SJSA1 (cell line): ENCODE measurements around the gene CEP126. TPM values are rescaled to one million over a fixed set of nuclear protein-coding genes. Genes with fewer than 3 reads are reported as not detected.

Experiments
- DNase-seq, 2 experiments: peaks; one replicate each; pipeline ENCODE4 v3.0.0-alpha.2; 2015 to 2020; ENCODE audit warnings: low spot score in 2 of 2, low read depth in 1 of 2
- H3K27ac ChIP-seq: fragments of 250-450 bp; sonication (Bioruptor Pico); 2 replicates; pipeline ENCODE4 v1.5.1; 2020; ENCODE audit warnings: mild to moderate bottlenecking, moderate library complexity
- H3K27me3 ChIP-seq: fragments of 250-450 bp; sonication (Bioruptor Pico); replicated peaks from 2 replicates; pipeline ENCODE4 v1.5.1; 2020; ENCODE audit warnings: mild to moderate bottlenecking, moderate library complexity
- H3K36me3 ChIP-seq: fragments of 250-450 bp; sonication (Bioruptor Pico); 2 replicates; pipeline ENCODE4 v1.5.1; 2020; ENCODE audit warnings: mild to moderate bottlenecking
- H3K4me1 ChIP-seq: fragments of 250-450 bp; sonication (Bioruptor Pico); replicated peaks from 2 replicates; pipeline ENCODE4 v1.6.1; 2021; ENCODE audit warnings: mild to moderate bottlenecking
- H3K4me3 ChIP-seq: fragments of 250-450 bp; sonication (Bioruptor Pico); 2 replicates; pipeline ENCODE4 v1.5.1; 2020; ENCODE audit warnings: mild to moderate bottlenecking
- H3K9me3 ChIP-seq: fragments of 250-450 bp; sonication (Bioruptor Pico); replicated peaks from 2 replicates; pipeline ENCODE4 v1.5.1; 2020; ENCODE audit warnings: mild to moderate bottlenecking
- total RNA-seq: library from RNA; depleted of rRNA; stranded (reverse); fragments of >200 nt; shearing (Covaris generic); gene quantifications from 2 replicates; pipeline ENCODE4 v1.2.3, GENCODE V29; 2014; rRNA removed

The CEP126 gene, protein sequence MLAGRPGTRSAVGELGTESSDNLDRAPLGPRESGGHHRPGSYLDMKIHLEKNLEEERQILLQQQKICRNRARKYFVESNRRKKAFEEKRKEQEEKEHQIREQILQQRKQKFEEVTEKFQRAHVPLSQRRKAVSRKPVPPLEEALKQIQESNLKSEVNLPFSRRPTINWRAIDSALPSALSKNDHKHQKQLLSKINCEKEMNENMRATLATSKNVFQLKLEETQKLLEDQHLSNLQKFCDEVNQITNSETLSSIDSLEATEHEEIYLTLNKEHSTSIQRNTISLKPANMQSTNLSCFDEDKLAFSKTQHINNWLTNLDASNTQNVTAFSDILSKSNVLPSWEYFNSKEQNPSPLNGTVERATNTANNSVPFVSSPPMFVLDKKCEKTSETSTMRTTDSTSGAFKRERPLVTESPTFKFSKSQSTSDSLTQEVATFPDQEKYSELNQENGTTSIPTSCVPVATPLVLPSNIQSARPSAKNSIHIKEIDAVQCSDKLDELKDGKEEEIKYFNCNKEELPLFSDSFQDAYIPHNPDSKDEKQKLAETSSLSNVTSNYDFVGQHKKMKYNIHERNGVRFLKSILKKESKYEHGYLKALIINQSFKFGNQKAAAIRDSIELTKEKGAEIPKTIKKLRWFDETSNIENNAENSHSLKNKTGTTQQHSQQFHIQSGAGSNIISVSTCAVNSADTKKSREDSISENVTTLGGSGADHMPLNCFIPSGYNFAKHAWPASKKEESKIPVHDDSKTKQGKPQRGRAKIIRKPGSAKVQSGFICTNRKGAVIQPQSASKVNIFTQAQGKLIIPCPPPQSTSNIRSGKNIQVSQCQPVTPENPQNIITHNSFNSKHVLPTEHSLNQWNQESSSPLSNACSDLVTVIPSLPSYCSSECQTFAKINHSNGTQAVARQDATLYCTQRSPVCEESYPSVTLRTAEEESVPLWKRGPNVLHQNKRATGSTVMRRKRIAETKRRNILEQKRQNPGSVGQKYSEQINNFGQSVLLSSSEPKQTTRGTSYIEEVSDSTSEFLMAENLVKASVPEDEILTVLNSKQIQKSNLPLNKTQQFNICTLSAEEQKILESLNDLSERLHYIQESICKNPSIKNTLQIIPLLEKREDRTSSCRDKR
- total RNA-seq, result 0.21 and 0.28 TPM in 2 replicates

- no peaks in the 10 kb centered on the region for H3K27me3 ChIP-seq
- H3K4me3 ChIP-seq, result peak within 1 kb of the TSS; percentile 54
- peaks cover 12% of the 10 kb centered on the region for H3K4me1 ChIP-seq
- H3K27ac ChIP-seq, result peak within 1 kb of the TSS; percentile 59
- H3K36me3 ChIP-seq, result no peaks in the 10 kb centered on the region
- no peaks in the 10 kb centered on the region for H3K9me3 ChIP-seq
- DNase-seq, result peak; percentile 87 to 88
Measured at GRCh38 chr11:101914738-101915426, at the start of gene CEP126. CEP126 (plus strand) TSS chr11:101915010; CDS start chr11:101915285, 275 bp downstream.

DNA sequence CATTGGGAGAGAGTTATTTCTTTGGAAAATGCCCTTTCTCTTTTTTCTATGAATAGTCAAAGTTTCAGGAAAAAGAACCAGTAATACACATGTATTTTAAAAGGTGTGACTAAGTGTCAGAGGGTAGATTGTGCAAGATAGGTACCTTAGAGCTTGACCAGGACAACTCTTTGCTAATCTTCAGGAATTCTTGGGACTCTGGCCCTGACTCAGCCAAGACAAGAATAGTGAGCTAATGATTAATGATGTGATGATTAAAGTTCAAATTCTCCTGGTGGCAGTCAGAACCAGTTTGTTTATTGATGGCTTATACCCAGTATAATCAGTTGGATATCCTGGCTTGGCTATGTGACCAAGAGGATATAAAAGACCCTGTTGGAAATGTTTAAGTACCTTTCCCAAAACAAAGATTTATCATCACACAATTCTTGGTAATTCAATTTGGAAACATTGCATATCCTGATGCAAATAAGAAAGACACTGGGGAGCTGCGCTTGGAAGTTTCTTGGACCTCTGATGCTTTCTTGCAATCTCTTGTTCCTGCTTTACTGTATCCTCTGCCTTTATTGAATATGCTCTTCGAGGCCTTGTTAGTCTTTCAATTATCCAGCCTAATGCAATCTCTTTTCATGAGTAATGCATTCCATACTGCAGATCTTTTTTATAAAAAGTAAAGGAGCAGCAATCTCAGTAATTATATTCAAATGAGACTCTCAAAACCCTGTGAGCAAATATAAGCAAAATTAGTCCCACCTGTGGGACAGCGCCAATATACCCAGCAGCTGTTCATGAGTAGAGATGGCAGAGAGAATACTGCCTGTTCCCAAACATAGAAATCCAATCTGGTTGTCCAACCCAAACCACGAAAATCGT, 48.0 kb upstream of the CEP126 start:
- Histone ChIP-seq H3K36me3 (no peaks in the 10 kb centered on the region), H3K9me3 (no peaks in the 10 kb centered on the region), H3K27ac (no peak overlapping the region), H3K27me3 (no peaks in the 10 kb centered on the region), H3K4me3 (no peak overlapping the region), H3K4me1 (peaks cover 11% of the 10 kb centered on the region; the same call in 1 of the 2 replicates)
- no peak for DNase-seq

DNA sequence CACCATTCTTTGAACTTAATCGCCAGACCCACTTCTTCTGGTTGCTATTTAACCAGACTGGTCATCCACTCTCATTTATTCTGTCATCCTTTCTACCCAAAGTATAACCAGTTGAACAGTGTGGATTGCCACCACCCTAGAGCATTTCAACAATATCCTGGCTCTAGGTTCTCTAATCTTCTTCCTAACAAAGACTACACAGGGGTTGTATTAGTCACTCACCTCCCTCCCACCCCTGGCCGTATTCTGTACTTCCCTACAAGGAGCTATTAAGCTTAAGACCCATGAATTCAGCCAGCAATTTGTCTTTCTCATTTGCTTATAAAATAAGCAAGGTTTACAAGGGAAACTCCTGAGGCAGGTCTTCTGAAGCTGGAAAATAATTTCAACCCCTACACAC, 46.9 kb upstream of the CEP126 start:
- Histone ChIP-seq H3K4me1 (peaks cover 5% of the 10 kb centered on the region; the same call in 1 of the 2 replicates), H3K36me3 (no peaks in the 10 kb centered on the region), H3K27me3 (no peaks in the 10 kb centered on the region), H3K4me3 (no peak overlapping the region), H3K9me3 (no peaks in the 10 kb centered on the region), H3K27ac (no peak overlapping the region)
- DNase-seq, result no peak

DNA sequence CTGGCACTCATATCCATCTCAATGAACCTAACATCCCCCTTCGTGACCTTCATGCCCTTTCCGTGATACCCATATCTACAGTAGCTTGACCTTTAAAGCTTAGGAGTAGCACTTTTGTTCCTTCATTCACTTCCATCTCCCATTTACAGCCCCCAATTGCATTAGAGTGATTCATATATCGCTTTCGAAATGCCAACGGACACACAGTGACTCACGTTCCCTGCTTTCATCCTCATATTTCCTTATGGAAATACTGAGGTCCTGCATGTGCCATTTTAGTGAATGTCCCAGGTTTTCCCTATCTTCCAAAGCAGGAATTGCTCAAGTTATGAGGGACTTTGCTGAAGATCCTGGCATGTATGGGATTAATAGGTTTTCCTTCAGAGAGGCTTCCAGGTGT, 44.3 kb upstream of the CEP126 start:
- no peak overlapping the region for H3K27ac ChIP-seq
- DNase-seq, result no peak

DNA sequence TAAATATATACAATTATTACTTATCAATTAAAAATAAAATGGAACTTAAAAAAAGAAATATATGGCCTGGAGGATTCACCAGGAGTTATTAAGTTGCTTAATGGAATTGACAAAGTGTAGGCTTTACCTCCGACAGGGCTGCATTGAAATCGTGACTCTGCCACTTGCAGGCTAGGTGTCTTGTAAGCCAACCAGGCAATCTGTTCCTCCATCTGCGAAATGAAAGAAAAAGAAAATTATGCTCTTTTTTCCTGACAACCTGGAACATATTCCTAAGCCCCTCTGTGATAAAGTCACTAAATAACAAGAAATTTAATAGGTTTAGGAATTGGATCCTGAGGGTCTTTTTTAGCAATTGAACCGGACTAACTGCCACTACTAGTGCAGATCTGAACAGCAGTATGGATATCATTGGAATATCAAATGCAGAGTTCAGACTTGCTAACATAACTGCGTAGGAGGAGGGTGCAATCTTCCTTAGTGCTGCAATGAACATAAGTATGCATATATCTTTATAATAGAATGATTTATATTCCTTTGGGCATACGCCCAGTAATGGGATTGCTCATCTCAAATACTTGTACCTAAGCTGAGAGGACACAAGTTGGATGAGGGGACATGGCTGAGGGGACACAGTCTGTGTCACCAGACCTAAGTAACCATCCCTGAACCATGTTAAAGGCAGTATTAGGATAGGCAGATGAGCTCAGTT, 42.5 kb upstream of the CEP126 start:
- no peaks in the 10 kb centered on the region for H3K4me1 ChIP-seq
- H3K4me3 ChIP-seq, result no peak overlapping the region
- no peak overlapping the region for H3K27ac ChIP-seq
- no peaks in the 10 kb centered on the region for H3K9me3 ChIP-seq
- no peaks in the 10 kb centered on the region for H3K27me3 ChIP-seq
- DNase-seq, result no peak
- no peaks in the 10 kb centered on the region for H3K36me3 ChIP-seq

More for the DNA sequence above, 44.3 kb upstream of the CEP126 start:
- H3K27me3 ChIP-seq, result no peaks in the 10 kb centered on the region
- H3K9me3 ChIP-seq, result no peaks in the 10 kb centered on the region
- no peaks in the 10 kb centered on the region for H3K36me3 ChIP-seq
- H3K4me3 ChIP-seq, result no peak overlapping the region
- no peaks in the 10 kb centered on the region for H3K4me1 ChIP-seq

- H3K27ac ChIP-seq, result no peak overlapping the region
Measured at GRCh38 chr11:101880222-101880621, 34.6 kb upstream of the CEP126 start.

GRCh38 chr11:101881586-101881985, 33.2 kb upstream of the CEP126 start:
- H3K27ac ChIP-seq, result no peak overlapping the region
- DNase-seq, result no peak
- no peak overlapping the region for H3K4me3 ChIP-seq
- no peaks in the 10 kb centered on the region for H3K9me3 ChIP-seq
- H3K27me3 ChIP-seq, result no peaks in the 10 kb centered on the region
- no peaks in the 10 kb centered on the region for H3K4me1 ChIP-seq
- H3K36me3 ChIP-seq, result no peaks in the 10 kb centered on the region

More at GRCh38 chr11:101880222-101880621, 34.6 kb upstream of the CEP126 start:
- Histone ChIP-seq H3K36me3 (no peaks in the 10 kb centered on the region), H3K9me3 (no peaks in the 10 kb centered on the region), H3K4me1 (no peaks in the 10 kb centered on the region), H3K4me3 (no peak overlapping the region), H3K27me3 (no peaks in the 10 kb centered on the region)
- no peak for DNase-seq

GRCh38 chr11:101885631-101886030, 29.2 kb upstream of the CEP126 start:
- no peak for DNase-seq
- H3K9me3 ChIP-seq, result no peaks in the 10 kb centered on the region
- no peaks in the 10 kb centered on the region for H3K27me3 ChIP-seq
- H3K27ac ChIP-seq, result no peak overlapping the region
- H3K36me3 ChIP-seq, result no peaks in the 10 kb centered on the region
- H3K4me3 ChIP-seq, result no peak overlapping the region
- H3K4me1 ChIP-seq, result no peaks in the 10 kb centered on the region

DNA sequence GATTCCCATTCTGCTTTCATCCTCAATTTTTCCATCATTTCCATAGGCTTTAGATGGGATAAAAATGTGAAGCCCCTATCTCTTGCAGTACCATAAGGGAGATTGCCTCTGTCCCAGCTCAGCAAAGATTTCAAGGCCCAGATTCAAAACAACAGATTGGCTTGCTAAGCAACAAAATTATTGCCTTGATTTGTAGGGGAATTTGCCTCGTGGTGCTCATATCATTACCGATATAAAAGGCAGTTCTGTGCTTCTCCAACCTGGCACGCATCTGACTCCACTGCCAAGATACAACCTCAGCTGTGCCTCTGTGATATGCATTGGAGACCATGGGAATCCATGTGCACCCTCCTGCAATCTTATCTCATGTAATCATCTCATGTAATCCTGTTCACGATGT, 25.0 kb upstream of the CEP126 start:
- no peak overlapping the region for H3K4me3 ChIP-seq
- no peaks in the 10 kb centered on the region for H3K27me3 ChIP-seq
- no peaks in the 10 kb centered on the region for H3K9me3 ChIP-seq
- no peak for DNase-seq
- H3K27ac ChIP-seq, result no peak overlapping the region
- H3K36me3 ChIP-seq, result no peaks in the 10 kb centered on the region
- no peaks in the 10 kb centered on the region for H3K4me1 ChIP-seq

- no peak for DNase-seq
- no peak overlapping the region for H3K27ac ChIP-seq
Measured at GRCh38 chr11:101894505-101894904, 20.3 kb upstream of the CEP126 start.

DNA sequence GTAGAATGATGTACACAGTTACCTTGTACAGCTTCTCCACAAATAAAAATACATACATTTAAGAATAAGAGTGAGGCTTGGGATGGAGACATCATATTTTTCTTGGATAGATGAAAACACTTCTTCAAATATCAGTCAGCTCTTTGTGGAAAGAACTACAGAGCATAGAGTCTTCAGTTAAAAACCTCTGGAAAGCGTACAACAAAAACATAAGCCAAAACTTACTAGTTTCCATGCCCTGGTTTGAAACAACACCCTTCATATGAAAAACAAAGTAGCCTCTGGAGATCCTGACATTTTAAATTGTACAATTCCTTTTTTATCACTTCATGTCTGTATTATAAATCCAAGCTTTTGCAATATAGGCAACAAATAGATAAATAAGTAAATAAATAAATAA, 7.0 kb upstream of the CEP126 start:
- Histone ChIP-seq H3K36me3 (no peaks in the 10 kb centered on the region), H3K27me3 (no peaks in the 10 kb centered on the region), H3K27ac (no peak overlapping the region), H3K4me3 (no peak overlapping the region), H3K4me1 (no peaks in the 10 kb centered on the region), H3K9me3 (no peaks in the 10 kb centered on the region)
- DNase-seq, result no peak

More at GRCh38 chr11:101894505-101894904, 20.3 kb upstream of the CEP126 start:
- H3K9me3 ChIP-seq, result no peaks in the 10 kb centered on the region
- no peak overlapping the region for H3K4me3 ChIP-seq
- H3K36me3 ChIP-seq, result no peaks in the 10 kb centered on the region
- H3K4me1 ChIP-seq, result no peaks in the 10 kb centered on the region
- no peaks in the 10 kb centered on the region for H3K27me3 ChIP-seq

DNA sequence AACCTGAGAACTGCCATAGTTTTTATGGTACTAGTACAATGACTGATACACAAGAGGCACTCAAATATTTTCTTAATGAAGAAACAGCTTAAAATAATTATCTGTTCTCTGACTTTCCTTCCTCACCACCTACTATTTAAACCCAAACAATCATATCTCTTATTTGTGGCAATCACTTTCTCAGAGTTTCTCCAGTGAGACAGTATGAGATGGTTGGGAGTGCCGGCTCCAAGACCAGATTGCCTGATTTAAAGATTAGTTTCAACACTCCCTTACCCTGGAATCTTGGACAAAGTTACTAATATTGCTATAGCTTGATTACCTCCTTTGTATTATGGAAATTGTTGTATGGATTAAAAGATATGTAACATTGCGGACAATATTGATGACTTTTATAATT, 5.7 kb upstream of the CEP126 start:
- Histone ChIP-seq H3K4me1 (no peaks in the 10 kb centered on the region; the same call in 1 of the 2 replicates), H3K4me3 (no peak overlapping the region), H3K36me3 (no peaks in the 10 kb centered on the region), H3K27ac (no peak overlapping the region), H3K27me3 (no peaks in the 10 kb centered on the region), H3K9me3 (no peaks in the 10 kb centered on the region)
- no peak for DNase-seq
